ENCODE measurements around the gene ZNF366. TPM values are rescaled to one million over a fixed set of nuclear protein-coding genes. Genes with fewer than 3 reads are reported as not detected.

Gene ZNF366
- total RNA-seq, 1 donor from 2014 or later, result 7.9 TPM

DNA sequence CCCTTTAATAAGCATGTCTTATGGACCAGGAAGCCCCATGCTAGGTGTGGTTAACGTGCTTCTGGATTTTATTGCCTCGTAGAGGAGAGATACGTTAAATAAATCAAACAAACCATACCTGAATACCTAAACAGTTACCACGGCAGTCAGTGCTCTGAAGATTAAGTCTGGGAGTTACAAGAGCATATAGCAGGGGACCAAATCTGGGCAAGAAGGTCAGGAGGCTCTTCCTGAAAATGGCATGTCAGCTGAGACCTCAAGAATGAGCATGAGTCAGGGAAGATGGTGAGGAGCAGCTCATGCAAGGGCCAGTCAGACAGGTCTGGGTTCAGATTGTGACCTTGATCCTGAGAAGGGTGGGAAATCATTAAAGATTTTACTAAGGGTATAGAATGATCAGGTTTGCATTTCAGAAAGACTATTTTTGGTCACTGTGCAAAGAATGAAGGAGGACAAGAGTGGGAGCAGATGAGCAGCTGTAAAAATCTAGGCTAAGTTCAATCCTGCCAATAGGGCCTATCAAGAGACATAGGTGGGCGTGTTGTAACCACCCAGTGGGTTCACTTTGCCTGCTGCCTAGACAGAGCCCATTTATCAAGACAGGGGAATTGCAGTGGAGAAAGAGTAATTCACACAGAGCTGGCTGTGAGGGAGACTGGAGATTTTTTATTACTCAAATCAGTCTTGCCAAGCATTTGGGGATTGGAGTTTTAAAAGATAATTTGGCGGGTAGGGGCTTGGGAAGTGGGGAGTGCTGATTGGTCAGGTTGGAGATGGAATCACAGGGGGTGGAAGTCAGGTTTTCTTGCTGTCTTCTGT, 4.8 kb upstream of the ZNF366 start:
- peaks cover 5 to 35% of the 10 kb centered on the region in 2 donors for H3K4me1 ChIP-seq
- peak overlapping the region; percentile 71 to 83 for H3K27ac ChIP-seq
- H3K27me3 ChIP-seq, result no peaks in the 10 kb centered on the region
- intact Hi-C loops (cut with DNase I), result loop anchor here (2.0 to 10.0 kb wide), 2 partner anchors 133 to 387 kb away; no protein-coding TSS in a partner anchor
- TF ChIP-seq, protein P1, sequence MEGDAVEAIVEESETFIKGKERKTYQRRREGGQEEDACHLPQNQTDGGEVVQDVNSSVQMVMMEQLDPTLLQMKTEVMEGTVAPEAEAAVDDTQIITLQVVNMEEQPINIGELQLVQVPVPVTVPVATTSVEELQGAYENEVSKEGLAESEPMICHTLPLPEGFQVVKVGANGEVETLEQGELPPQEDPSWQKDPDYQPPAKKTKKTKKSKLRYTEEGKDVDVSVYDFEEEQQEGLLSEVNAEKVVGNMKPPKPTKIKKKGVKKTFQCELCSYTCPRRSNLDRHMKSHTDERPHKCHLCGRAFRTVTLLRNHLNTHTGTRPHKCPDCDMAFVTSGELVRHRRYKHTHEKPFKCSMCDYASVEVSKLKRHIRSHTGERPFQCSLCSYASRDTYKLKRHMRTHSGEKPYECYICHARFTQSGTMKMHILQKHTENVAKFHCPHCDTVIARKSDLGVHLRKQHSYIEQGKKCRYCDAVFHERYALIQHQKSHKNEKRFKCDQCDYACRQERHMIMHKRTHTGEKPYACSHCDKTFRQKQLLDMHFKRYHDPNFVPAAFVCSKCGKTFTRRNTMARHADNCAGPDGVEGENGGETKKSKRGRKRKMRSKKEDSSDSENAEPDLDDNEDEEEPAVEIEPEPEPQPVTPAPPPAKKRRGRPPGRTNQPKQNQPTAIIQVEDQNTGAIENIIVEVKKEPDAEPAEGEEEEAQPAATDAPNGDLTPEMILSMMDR (IDR thresholded peaks at IDR 0.05), result no peak
- no peaks in the 10 kb centered on the region for H3K36me3 ChIP-seq
- no peaks in the 10 kb centered on the region for H3K9me3 ChIP-seq
- DNase-seq (ENCODE audit: low spot score in 2 of 2), result no peak
- no peak overlapping the region for H3K4me3 ChIP-seq

DNA sequence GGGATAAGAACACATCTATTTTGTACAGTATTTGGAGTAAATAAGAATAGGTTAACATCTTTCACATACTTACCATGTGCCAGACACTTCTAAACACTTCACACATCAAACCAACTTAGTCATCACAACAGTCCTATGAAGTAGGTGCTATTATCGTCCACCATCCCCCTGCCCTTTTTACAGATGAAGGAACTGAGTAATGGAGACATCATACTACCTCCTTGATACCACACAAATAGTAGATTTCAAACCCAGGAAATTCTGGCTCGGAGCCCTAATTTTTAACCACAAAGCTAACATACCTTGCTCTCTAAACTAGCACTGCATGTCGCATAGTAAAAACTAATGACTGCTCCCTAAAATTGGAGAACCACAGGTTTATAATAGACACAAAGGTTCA, 4.2 kb upstream of the ZNF366 start:
- TF ChIP-seq, protein P1 (IDR thresholded peaks at IDR 0.05), result no peak
- H3K27ac ChIP-seq, result peak overlapping the region; percentile 71 to 83
- no peaks in the 10 kb centered on the region for H3K36me3 ChIP-seq
- peaks cover 5 to 35% of the 10 kb centered on the region in 2 donors for H3K4me1 ChIP-seq
- H3K27me3 ChIP-seq, result no peaks in the 10 kb centered on the region
- H3K4me3 ChIP-seq, result no peak overlapping the region
- no peak for DNase-seq (ENCODE audit: low spot score in 2 of 2)
- H3K9me3 ChIP-seq, result no peaks in the 10 kb centered on the region
- intact Hi-C loops (cut with DNase I), result loop anchor here (2.0 to 10.0 kb wide), 2 partner anchors 133 to 387 kb away; no protein-coding TSS in a partner anchor

DNA sequence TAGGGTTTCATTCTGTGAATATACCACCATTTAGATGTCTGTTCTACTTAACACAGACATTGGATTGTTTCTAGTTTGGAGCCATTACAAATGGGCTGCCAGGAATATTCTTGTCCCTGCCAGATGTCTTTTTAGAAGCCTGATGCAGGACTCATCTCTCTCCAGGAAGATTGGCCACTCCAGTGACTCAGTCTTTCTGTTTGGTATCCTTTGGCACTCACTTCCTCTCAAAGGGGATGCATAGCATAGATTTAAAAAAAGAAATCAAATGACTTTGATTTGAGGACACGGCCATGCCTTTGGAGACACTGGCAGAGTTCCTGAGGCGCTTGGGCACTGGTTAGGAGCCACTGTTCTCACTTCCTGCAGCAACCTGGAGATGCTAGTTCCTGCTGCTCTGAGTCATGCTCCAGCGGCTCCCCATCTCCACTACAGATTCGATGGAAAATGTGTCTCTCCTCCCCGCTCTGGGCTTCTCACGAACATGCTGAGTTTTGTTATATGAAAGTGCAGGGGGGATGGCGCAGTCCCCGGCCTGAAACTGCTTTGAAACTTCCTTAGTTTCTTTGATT, 3.5 kb upstream of the ZNF366 start:
- TF ChIP-seq, protein P1 (IDR thresholded peaks at IDR 0.05), result no peak
- Histone ChIP-seq H3K27me3 (no peaks in the 10 kb centered on the region), H3K36me3 (no peaks in the 10 kb centered on the region), H3K9me3 (no peaks in the 10 kb centered on the region), H3K4me3 (no peak overlapping the region), H3K27ac (peak overlapping the region; percentile 71 to 83), H3K4me1 (peaks cover 5 to 35% of the 10 kb centered on the region in 2 donors)
- DNase-seq (ENCODE audit: low spot score in 2 of 2), result peak; percentile 9 to 87
- intact Hi-C loops (cut with DNase I), result loop anchor here (2.0 to 10.0 kb wide), 2 partner anchors 132 to 386 kb away; no protein-coding TSS in a partner anchor

DNA sequence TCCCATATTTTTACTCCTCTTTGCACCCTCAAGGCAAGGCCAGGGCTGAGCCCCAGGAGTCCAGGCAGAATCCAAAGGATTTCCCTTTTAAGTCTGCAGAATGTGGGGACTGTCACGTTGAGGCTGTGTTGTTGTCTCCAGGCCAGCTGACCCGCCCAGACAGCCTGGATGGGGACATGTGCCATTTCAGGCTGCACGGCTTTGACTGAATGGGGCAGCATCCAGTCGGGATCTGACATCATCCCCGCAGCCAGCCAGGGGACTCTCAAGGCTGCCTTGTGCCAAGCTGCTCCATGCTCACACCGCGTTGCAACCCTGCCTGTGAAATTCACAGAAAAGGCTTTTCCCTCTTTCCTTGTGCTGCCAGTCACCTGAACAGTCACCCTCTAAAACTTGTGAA, 2.2 kb upstream of the ZNF366 start:
- Histone ChIP-seq H3K4me1 (peaks cover 5 to 35% of the 10 kb centered on the region in 2 donors), H3K27ac (peak overlapping the region; percentile 71 to 83), H3K27me3 (no peaks in the 10 kb centered on the region), H3K36me3 (no peaks in the 10 kb centered on the region), H3K9me3 (no peaks in the 10 kb centered on the region), H3K4me3 (no peak overlapping the region)
- intact Hi-C loops (cut with DNase I), result no loop called here
- TF ChIP-seq, protein P1 (IDR thresholded peaks at IDR 0.05), result no peak
- DNase-seq (ENCODE audit: low spot score in 2 of 2), result peak; percentile 49 to 90

DNA sequence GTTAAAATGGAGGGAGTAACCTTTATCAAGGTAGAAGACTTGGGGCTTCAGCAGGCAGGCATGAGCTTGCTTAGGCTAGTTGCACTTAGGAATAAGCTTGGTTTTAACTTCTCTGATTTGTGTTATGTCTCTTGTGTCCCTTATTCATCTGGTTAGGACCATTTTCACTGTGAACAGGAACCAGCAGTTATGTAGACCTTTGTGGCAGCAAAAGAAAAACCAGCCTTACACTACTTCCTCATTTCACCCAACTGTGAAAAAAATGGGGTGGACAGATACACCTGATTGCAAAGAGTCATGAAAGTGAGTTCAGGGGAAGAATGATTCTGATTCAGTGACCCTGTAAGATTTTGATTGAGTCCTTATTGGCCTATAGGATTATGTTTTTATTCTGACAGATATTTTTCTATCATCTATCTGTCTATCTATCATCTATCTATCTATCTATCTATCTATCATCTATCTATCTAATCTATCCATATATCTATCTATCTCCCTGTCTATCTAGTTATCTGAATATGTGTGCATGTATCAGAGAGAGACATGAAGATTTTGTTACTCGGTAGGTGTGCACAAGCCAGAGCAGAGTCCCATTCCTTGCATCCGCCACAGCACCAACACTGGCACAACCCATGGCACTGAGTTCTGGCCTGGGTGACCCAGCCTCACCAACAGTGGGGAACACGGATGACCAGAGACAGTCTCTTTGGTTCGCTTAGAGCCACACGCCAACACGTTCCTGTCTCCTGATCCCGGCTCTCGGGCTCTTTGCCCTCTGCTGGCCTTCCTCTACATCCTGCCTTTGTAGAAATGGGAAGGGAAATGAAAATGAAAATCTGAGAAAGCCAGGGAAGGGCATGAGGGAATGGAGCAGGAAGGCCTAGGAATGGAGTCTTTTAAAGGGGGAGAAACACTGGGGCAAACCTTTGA, 1.3 kb upstream of the ZNF366 start:
- intact Hi-C loops (cut with DNase I), result no loop called here
- DNase-seq (ENCODE audit: low spot score in 2 of 2), result no peak
- Histone ChIP-seq H3K27ac (peak overlapping the region; percentile 71 to 83), H3K4me3 (no peak overlapping the region), H3K9me3 (no peaks in the 10 kb centered on the region), H3K36me3 (no peaks in the 10 kb centered on the region), H3K4me1 (peaks cover 5 to 38% of the 10 kb centered on the region in 2 donors), H3K27me3 (no peaks in the 10 kb centered on the region)
- TF ChIP-seq, protein P1 (IDR thresholded peaks at IDR 0.05), result no peak

Data from ascending aorta (tissue), 2 donors.